HepG2 (cell line): ENCODE data around the gene GNG12. TPM values are rescaled to one million over a fixed set of nuclear protein-coding genes. Genes with fewer than 3 reads are reported as not detected.

Experiments used
- EZH2 ChIP-seq: conservative IDR thresholded peaks from 2 replicates; pipeline ENCODE4 v1.6.1; 2012; ENCODE audit warnings: mild to moderate bottlenecking, low read depth, low read length, moderate library complexity
- MTERF4 ChIP-seq: sonication (generic); formaldehyde crosslinking; IDR thresholded peaks from 2 replicates; pipeline ENCODE4 v1.8.0; 2023; ENCODE audit warnings: mild to moderate bottlenecking, missing genetic modification reagents
- MXD4 ChIP-seq: IDR thresholded peaks from 2 replicates; pipeline ENCODE4 v1.6.1; 2016; ENCODE audit warnings: mild to moderate bottlenecking, missing biosample characterization, missing genetic modification reagents
- SP4 ChIP-seq: sonication (generic); formaldehyde crosslinking; IDR thresholded peaks from 2 replicates; pipeline ENCODE4 v1.8.1; 2023; ENCODE audit warnings: mild to moderate bottlenecking, missing genetic modification reagents
- THAP9 ChIP-seq: sonication (generic); formaldehyde crosslinking; IDR thresholded peaks from 2 replicates; pipeline ENCODE4; 2020; ENCODE audit warnings: missing genetic modification reagents, mild to moderate bottlenecking, borderline replicate concordance
- ZBTB40 ChIP-seq, 2 experiments: fragments of 450-650 bp in 1 of 2; sonication (generic) in 1 of 2; formaldehyde crosslinking in 1 of 2; IDR thresholded peaks; 2 replicates each; pipeline versions ENCODE4 v1.6.1 to v1.8.0; 2016 to 2022; ENCODE audit warnings: antibody characterized with exemption in 1 of 2, mild to moderate bottlenecking in 1 of 2, missing genetic modification reagents in 1 of 2
- ZNF460 ChIP-seq: sonication (generic); formaldehyde crosslinking; IDR thresholded peaks from 2 replicates; pipeline ENCODE4 v1.5.1; 2020; ENCODE audit warnings: missing genetic modification reagents, mild to moderate bottlenecking, borderline replicate concordance
- ZNF503 ChIP-seq: sonication (generic); formaldehyde crosslinking; IDR thresholded peaks from 2 replicates; pipeline ENCODE4 v1.4.0; 2020; ENCODE audit warnings: missing genetic modification reagents
- ZNF704 ChIP-seq: sonication (generic); formaldehyde crosslinking; IDR thresholded peaks from 2 replicates; pipeline ENCODE4 v1.8.1; 2023; ENCODE audit warnings: mild to moderate bottlenecking, inconsistent platforms, moderate library complexity, missing genetic modification reagents, borderline replicate concordance
- polyA plus RNA-seq, 8 experiments: library from polyadenylated mRNA; depleted of rRNA in 3 of 8; stranded (reverse) in 7 of 8; unstranded in 1 of 8; fragments of >200 nt; fragmentation: Illumina TruSeq in 4 of 8; extraction: Trizol in 4 of 8; gene quantifications; 2 replicates each; pipeline versions ENCODE4 v1.2.1 to v1.2.3, GENCODE V29; 2011 to 2016; ENCODE audit warnings: low read depth in 4 of 8, missing spikeins in 1 of 8, mixed read lengths in 1 of 8; ENCODE audit not compliant: insufficient read depth in 1 of 8
- total RNA-seq, 5 experiments: library from RNA; depleted of rRNA; stranded (reverse); fragments of >200 nt; fragmentation: Illumina TruSeq; extraction: Trizol; gene quantifications; 2 replicates each; pipeline ENCODE4 v1.2.3, GENCODE V29; 2016; ENCODE audit warnings: low read depth in 1 of 5

The GNG12 gene
- total and polyA plus RNA-seq, 2 of the 13 experiments (the other 11 are each of a cell fraction or from before 2014, with no cell fraction given): 0.11 TPM

GRCh38 chr1:67685067-67685557 lies 148.2 kb downstream of the GNG12 start, which contains the start of gene GADD45A (continued):
- TF ChIP-seq ZBTB40 (IDR thresholded peaks at IDR 0.05): no peak
- no peak; the same call in 1 of the 2 replicates for TF ChIP-seq ZBTB40 (CRISPR knock-in tag; IDR thresholded peaks at IDR 0.05)
- no peak for TF ChIP-seq ZNF460 (CRISPR knock-in tag)
- no peak for TF ChIP-seq ZNF704 (CRISPR knock-in tag)
- TF ChIP-seq EZH2: no peak
- no peak for TF ChIP-seq THAP9 (CRISPR knock-in tag)
- peak; percentile 70 for TF ChIP-seq MTERF4 (CRISPR knock-in tag)
- TF ChIP-seq MXD4 (CRISPR knock-in tag): peak; percentile 73; the same call in 1 of the 2 replicates
- peak; percentile 71 for TF ChIP-seq SP4 (CRISPR knock-in tag)
- peak; percentile 68; the same call in 1 of the 2 replicates for TF ChIP-seq ZNF503 (CRISPR knock-in tag)
